H1 (cell line): ENCODE data around the gene ZNF845. TPM values are rescaled to one million over a fixed set of nuclear protein-coding genes. Genes with fewer than 3 reads are reported as not detected.

Experiments
- BACH1 ChIP-seq: IDR thresholded peaks from 2 replicates; pipeline ENCODE4 v1.6.1; 2012; ENCODE audit warnings: low read length, improper control_type of control experiment
- BCL11A ChIP-seq, 2 experiments: IDR thresholded peaks; one replicate each; pipeline ENCODE4 v1.6.1; 2011; ENCODE audit warnings: low read depth in 2 of 2, low read length in 2 of 2, mild to moderate bottlenecking in 2 of 2
- CTBP2 ChIP-seq: IDR thresholded peaks from 2 replicates; pipeline ENCODE4 v1.7.0; 2011; ENCODE audit warnings: borderline replicate concordance, mild to moderate bottlenecking, moderate library complexity, mixed read lengths, low read length; ENCODE audit not compliant: insufficient read depth, insufficient read length
- GTF2F1 ChIP-seq: IDR thresholded peaks from 2 replicates; pipeline ENCODE4 v1.6.1; 2012; ENCODE audit warnings: low read depth, low read length, improper control_type of control experiment, borderline replicate concordance
- RFX5 ChIP-seq: IDR thresholded peaks from 2 replicates; pipeline ENCODE4 v1.6.1; 2011; ENCODE audit warnings: low read depth, low read length, improper control_type of control experiment, borderline replicate concordance
- SP2 ChIP-seq: IDR thresholded peaks from 2 replicates; pipeline ENCODE4 v1.6.1; 2012; ENCODE audit warnings: mild to moderate bottlenecking, low read length, inconsistent platforms
- SP4 ChIP-seq: IDR thresholded peaks from 2 replicates; pipeline ENCODE4 v1.6.1; 2012; ENCODE audit warnings: low read length, inconsistent platforms
- polyA plus RNA-seq, 7 experiments: library from polyadenylated mRNA; depleted of rRNA in 3 of 7; stranded (reverse) in 5 of 7; unstranded in 2 of 7; fragments of >200 nt in 5 of 7; fragments of 200-250 nt in 2 of 7; gene quantifications; 1 replicate in 5 of 7; 2 replicates in 1 of 7; 4 replicates in 1 of 7; pipeline versions ENCODE4 v1.2.1 to v1.2.3, GENCODE V29; 2011 to 2013; ENCODE audit warnings: missing spikeins in 2 of 7, mixed read lengths in 2 of 7
- total RNA-seq: library from RNA; stranded (reverse); fragmentation: NEBNext Ultra II Directional; extraction: Animal tissue kit (Norgen Biotek cat#: 25700); gene quantifications from 2 replicates; pipeline ENCODE4 v1.2.1, GENCODE V29; 2021
- TF ChIP-seq, protein P1 (sequence below): fragments of 300-600 bp; sonication (generic); IDR thresholded peaks from 2 replicates; pipeline ENCODE4 v1.7.1; 2012; ENCODE audit warnings: low read length, moderate library complexity, mild to moderate bottlenecking, inconsistent platforms; ENCODE audit not compliant: insufficient replicate concordance

ZNF845 gene
- total and polyA plus RNA-seq, 2 of the 8 experiments (the other 6 are each of a cell fraction or from before 2014, with no cell fraction given): 3.6 to 22.5 TPM

DNA sequence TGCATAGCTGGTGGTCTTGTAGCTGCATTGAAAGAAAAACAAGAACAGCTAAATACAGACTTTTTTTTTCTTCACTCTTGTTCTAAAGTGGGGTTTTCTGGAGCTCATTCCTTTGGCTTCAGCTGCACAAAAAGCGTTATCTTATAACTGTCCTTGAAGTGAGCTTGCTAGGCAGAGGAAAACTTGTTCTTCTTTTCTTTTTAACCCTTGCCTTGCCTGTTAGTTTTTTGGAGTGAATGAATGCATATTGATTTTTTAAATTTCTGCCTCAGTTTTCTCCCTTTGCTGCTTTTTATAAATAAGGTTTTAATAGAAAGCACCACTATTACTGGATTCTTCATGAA is 62.9 kb downstream of the ZNF845 start (continued):
- TF ChIP-seq, protein P1, sequence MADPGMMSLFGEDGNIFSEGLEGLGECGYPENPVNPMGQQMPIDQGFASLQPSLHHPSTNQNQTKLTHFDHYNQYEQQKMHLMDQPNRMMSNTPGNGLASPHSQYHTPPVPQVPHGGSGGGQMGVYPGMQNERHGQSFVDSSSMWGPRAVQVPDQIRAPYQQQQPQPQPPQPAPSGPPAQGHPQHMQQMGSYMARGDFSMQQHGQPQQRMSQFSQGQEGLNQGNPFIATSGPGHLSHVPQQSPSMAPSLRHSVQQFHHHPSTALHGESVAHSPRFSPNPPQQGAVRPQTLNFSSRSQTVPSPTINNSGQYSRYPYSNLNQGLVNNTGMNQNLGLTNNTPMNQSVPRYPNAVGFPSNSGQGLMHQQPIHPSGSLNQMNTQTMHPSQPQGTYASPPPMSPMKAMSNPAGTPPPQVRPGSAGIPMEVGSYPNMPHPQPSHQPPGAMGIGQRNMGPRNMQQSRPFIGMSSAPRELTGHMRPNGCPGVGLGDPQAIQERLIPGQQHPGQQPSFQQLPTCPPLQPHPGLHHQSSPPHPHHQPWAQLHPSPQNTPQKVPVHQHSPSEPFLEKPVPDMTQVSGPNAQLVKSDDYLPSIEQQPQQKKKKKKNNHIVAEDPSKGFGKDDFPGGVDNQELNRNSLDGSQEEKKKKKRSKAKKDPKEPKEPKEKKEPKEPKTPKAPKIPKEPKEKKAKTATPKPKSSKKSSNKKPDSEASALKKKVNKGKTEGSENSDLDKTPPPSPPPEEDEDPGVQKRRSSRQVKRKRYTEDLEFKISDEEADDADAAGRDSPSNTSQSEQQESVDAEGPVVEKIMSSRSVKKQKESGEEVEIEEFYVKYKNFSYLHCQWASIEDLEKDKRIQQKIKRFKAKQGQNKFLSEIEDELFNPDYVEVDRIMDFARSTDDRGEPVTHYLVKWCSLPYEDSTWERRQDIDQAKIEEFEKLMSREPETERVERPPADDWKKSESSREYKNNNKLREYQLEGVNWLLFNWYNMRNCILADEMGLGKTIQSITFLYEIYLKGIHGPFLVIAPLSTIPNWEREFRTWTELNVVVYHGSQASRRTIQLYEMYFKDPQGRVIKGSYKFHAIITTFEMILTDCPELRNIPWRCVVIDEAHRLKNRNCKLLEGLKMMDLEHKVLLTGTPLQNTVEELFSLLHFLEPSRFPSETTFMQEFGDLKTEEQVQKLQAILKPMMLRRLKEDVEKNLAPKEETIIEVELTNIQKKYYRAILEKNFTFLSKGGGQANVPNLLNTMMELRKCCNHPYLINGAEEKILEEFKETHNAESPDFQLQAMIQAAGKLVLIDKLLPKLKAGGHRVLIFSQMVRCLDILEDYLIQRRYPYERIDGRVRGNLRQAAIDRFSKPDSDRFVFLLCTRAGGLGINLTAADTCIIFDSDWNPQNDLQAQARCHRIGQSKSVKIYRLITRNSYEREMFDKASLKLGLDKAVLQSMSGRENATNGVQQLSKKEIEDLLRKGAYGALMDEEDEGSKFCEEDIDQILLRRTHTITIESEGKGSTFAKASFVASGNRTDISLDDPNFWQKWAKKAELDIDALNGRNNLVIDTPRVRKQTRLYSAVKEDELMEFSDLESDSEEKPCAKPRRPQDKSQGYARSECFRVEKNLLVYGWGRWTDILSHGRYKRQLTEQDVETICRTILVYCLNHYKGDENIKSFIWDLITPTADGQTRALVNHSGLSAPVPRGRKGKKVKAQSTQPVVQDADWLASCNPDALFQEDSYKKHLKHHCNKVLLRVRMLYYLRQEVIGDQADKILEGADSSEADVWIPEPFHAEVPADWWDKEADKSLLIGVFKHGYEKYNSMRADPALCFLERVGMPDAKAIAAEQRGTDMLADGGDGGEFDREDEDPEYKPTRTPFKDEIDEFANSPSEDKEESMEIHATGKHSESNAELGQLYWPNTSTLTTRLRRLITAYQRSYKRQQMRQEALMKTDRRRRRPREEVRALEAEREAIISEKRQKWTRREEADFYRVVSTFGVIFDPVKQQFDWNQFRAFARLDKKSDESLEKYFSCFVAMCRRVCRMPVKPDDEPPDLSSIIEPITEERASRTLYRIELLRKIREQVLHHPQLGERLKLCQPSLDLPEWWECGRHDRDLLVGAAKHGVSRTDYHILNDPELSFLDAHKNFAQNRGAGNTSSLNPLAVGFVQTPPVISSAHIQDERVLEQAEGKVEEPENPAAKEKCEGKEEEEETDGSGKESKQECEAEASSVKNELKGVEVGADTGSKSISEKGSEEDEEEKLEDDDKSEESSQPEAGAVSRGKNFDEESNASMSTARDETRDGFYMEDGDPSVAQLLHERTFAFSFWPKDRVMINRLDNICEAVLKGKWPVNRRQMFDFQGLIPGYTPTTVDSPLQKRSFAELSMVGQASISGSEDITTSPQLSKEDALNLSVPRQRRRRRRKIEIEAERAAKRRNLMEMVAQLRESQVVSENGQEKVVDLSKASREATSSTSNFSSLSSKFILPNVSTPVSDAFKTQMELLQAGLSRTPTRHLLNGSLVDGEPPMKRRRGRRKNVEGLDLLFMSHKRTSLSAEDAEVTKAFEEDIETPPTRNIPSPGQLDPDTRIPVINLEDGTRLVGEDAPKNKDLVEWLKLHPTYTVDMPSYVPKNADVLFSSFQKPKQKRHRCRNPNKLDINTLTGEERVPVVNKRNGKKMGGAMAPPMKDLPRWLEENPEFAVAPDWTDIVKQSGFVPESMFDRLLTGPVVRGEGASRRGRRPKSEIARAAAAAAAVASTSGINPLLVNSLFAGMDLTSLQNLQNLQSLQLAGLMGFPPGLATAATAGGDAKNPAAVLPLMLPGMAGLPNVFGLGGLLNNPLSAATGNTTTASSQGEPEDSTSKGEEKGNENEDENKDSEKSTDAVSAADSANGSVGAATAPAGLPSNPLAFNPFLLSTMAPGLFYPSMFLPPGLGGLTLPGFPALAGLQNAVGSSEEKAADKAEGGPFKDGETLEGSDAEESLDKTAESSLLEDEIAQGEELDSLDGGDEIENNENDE: no peak
- TF ChIP-seq BCL11A (IDR thresholded peaks at IDR 0.05; ENCODE audit: low read depth in 2 of 2, low read length in 2 of 2) (no peak), CTBP2 (no peak), RFX5 (no peak), SP4 (no peak), SP2 (no peak), GTF2F1 (no peak), BACH1 (no peak)
- TF ChIP-seq, all 59 proteins: peak for 0
